ENCODE data around the gene OSBPL2.

The OSBPL2 gene

GRCh38 chr20:62236766-62237513 is 1.4 kb upstream of the OSBPL2 start:
- DNase-seq, result no peak

DNA sequence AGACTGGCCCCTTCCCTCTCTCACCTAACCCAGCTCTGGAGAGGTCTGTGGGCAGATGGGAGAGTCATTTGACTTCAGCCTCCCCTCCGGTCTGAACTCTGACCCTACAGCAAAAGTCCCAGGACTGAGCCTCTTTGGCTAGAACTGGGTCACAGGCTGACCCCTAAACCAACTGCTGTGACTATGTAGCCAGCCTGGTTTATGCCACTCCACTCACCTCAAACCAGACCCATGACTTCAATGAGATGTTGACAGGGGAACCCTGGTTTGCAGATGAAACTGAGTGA is 864 bp upstream of the OSBPL2 start:
- DNase-seq, result no peak

DNA sequence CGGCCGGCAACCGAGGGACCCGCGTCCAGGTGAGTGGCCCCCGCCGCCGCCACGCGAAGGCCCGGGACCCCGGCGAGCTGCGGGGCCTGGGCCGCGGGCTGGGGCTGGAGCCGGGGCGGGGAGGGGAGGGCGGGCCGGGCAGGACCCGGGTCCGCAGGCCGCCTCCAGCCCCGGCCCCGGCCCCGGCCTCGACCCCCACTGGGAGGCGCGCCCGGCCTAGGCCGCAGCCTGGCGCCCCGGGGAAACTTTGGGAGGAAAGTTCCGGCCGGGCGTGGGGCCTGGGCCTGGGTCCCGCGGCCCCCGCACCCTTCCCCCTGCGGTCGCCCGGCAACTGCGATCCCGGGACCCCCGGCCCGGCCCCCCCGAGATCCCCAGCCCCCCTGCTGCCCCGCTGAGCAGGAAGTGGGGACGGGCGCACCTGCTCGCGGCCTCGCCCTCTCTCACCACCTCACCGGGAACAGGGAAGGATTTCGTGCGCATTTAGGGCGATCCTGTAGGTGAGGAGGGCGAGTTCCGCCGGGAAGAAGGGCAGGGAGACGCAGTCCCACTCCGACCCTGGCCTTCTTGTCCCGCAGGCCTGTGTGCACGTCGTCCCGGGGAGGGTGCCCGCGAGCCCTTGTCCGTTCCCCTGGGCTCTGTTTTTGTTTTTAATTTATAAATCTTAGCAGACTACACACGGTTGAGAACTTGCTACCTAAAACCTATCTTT is 402 bp downstream of the OSBPL2 start:
- DNase-seq, result no peak

DNA sequence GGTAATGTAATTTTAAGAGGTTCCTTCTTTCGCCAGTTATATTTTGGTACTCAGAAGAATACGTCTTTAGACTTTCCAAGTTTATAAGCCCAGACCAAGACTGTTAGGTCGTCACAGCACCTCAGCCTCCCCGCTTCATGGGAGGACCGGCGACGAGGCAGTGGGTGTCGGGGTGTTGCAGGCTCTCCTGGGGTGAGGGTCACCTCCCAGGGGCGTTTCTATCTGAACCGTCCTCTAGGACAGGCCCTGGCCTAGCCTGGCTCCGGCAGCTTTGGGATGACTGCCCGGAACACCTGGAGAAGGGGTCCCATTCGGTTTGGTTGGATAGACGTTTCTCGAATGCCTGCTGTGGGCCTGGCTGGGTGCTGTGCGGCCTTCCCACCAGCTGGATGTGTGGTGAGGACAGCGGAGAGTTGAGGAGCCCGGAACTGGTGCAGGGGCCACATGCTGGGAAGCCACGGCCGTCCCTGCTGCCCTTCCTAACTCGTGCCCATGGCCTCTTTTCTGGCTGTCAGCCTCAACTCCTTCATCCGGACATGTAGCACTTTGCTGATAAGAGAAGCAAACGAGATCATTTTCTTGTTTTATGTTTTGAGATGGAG is 1.1 kb downstream of the OSBPL2 start:
- no peak for DNase-seq

GRCh38 chr20:62240020-62240685 is 1.8 kb downstream of the OSBPL2 start:
- DNase-seq, result no peak

GRCh38 chr20:62241506-62241905 is 3.2 kb downstream of the OSBPL2 start:
- no peak for DNase-seq

- no peak for DNase-seq
These were observed 3.9 kb downstream of the OSBPL2 start for GRCh38 chr20:62242176-62242575.

DNA sequence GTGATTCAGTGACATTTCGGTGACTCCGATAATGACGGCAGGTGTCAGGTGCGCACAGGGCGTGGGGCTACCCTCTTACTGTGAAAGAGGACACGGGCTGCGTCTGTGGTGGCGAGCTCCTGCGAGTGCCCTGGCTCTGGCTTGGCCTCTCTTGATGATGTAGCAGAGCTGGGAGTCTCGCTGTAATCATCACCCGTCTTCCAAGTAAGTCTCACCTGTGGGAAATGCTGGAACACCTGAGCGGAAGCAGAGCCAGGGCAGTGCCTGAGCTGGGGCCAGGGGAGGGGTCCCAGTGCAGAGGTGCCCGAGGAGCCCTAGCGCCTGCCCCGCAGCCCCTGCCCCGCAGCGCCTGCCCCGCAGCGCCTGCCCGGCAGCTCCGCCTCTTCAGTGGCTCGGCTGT is 4.8 kb downstream of the OSBPL2 start:
- no peak for DNase-seq

- no peak for DNase-seq
These were observed 5.7 kb downstream of the OSBPL2 start for GRCh38 chr20:62243906-62244515.

DNA sequence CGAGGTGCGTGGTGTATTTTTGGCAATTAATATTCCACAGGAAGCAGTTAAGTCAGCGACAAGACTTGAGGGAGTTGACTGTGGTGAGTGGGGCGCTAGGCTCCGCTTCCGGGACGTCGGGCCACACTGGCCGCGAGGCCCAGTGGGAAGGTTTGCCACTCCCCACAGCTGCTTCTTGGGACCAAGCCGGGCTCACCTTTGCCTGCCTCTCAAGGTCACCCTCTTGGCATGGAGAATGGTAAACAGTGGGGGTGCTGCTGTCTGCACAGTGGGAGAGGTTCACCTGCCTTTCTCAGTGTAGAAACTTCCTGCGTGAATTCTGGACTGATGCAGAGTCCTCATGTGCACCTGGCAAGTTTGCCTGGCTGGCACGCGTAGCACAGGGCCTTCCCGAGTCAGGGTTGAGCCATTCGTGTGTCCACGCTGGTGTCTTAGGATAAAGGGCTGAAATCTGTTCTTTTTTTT is 6.4 kb downstream of the OSBPL2 start:
- no peak for DNase-seq

GRCh38 chr20:62245911-62246280 is 7.6 kb downstream of the OSBPL2 start:
- no peak for DNase-seq

DNA sequence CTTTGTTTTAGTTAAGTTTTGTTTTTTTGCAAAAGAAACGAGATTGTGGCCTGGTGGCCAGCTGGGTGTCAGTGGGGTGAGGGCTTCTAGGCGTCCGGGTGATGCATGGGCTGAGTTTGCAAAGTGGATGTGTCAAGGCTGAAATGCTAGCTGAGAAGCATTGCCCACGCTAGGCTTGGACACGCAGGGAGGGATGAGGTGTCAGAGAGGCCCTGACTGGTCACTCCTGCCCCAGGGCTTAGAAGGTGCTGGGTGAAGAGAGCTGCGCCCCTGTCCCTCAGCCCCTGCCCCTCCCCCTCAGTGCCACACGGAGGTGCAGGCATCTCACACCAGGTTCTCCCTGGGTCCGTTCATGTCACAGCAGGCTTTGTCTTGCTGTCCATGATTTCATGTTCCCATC is 8.1 kb downstream of the OSBPL2 start:
- no peak for DNase-seq

- no peak for DNase-seq
These were observed 8.7 kb downstream of the OSBPL2 start for GRCh38 chr20:62246872-62247652.

GRCh38 chr20:62248890-62249560 is 10.7 kb downstream of the OSBPL2 start:
- DNase-seq, result no peak

DNA sequence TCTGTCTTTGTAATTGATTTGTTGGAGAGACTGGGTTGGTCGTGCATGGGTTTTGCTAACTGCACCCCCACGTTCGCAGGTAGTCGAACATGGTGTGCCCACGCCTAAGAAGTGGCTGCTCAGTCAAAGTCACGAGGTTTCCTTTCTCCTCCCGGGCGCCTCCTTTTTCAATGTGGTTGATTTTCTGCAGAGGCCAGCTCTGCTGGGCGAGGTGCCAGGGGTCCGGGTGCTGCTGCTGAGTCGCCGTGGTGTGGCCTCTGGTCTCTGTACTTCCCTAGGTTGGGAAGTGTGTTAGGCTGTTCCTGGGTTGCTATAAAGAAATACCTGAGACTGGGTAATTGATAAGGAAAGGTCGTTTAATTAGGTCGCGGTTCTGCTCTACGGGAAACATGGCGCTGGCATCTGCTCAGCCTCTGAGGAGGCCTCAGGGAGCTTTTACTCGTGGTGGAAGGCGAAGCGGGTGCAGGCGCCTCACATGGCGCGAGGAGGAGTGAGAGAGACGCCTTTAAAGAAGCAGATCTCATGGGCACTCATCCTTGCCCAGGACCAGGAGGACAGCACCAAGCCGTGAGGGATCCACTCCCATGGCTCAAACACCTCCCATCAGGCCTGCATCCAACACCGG is 14.1 kb downstream of the OSBPL2 start:
- no peak for DNase-seq

DNA sequence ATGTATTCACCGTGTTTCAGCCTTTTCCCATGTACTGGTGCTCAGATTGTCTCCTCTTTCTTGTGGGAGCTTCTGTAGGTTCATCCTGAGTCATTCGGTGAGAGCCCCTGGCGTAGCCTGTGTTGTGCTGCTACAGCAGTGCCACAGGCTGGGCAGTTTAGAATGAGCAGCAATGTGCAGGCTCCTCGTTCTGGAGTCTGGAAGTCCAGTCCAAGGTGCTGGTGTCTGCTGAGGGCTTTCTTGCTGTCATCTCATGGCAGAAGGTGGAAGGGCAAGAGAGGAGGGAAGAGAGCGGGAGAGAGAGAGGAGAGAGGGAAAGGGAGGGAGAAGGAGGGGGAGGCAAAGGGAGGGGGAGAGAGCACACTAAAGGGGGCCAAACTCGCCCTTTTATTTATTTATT is 15.1 kb downstream of the OSBPL2 start:
- no peak for DNase-seq

- DNase-seq, result no peak
These were observed 15.9 kb downstream of the OSBPL2 start for GRCh38 chr20:62254021-62254724.

DNA sequence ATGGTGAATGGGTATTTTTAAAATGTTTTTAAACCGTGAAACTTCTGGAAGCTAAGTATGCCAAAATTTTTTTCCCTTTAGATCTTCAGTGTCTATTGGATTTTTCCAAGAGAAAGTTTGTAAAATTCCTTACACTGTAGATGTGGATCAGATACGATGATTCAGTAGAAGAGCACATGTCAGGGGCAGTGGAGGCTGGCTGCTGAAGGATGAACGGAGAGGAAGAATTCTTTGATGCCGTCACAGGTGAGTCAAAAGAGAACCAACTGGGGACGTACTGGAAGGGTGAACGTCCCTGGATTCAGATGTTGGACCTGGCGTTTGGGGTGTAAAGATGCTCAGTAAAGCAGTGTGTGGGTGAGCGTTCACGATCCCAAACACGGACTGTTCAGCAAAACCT is 17.7 kb downstream of the OSBPL2 start:
- DNase-seq, result no peak

DNA sequence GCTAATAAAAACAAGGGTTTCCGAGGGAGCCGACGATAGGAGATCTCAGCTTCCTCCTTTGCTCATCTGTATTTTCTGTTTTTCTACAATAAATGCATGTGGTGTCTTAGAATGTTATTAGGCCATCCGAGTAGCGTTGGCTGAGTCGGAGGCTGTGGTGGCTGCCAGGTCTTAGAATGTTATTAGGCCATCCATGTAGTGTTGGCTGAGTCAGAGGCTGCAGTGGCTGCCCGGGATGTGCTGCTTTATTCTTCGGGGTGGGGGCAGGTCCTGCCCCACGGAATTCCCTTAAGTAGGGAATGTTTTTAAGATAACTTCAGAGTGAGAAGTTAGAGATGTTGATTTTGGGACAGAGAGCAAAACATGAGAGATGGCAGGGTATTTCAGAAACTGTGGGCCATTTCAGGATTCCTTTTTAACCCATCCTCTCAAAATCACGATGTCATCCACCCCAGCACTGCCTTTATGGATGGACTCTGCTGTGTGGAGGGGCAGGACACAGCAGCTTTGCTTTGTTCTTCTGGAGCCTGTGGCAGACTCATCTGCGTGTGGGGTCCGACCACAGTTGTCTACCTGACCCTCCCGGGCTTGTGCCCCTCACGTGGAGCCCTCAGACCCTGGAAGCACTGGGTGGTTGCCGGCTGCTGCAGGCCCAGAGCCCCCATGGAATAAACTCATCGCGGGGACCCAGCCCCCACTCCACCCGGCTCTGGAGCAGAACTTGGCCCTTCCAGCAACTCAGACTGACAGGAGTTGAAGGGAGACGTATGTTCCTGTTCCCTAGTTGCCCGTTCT is 20.4 kb downstream of the OSBPL2 start:
- no peak for DNase-seq

GRCh38 chr20:62259294-62259565 is 20.9 kb downstream of the OSBPL2 start:
- DNase-seq, result no peak
